IPS DF 6.9 (cell line): ENCODE data around the gene MPEG1.
A peak's percentile ranks its signal among the peaks of the same experiment; 100 is the strongest.

ENCODE experiments used
- DNase-seq: peaks from one replicate; pipeline ENCODE4 v3.0.0-alpha.2; 2013; ENCODE audit warnings: low read depth, low spot score
- H3K27ac ChIP-seq: one replicate; pipeline ENCODE4 v1.5.1; 2013; ENCODE audit warnings: low read length, control low read depth
- H3K27me3 ChIP-seq: 2 replicates; pipeline ENCODE4 v1.6.1; 2013; ENCODE audit warnings: mild to moderate bottlenecking, low read length; ENCODE audit not compliant: control insufficient read depth, insufficient read depth
- H3K36me3 ChIP-seq: 2 replicates; pipeline ENCODE4 v1.6.1; 2013; ENCODE audit warnings: low read length; ENCODE audit not compliant: control insufficient read depth, insufficient read depth
- H3K4me1 ChIP-seq: 2 replicates; pipeline ENCODE4 v1.6.1; 2013; ENCODE audit warnings: low read length; ENCODE audit not compliant: control insufficient read depth, insufficient read depth
- H3K4me3 ChIP-seq: 2 replicates; pipeline ENCODE4 v1.5.1; 2013; ENCODE audit warnings: mild to moderate bottlenecking, low read length
- H3K9me3 ChIP-seq: 2 replicates; pipeline ENCODE4 v1.6.1; 2013; ENCODE audit warnings: low read length, inconsistent platforms; ENCODE audit not compliant: control insufficient read depth, insufficient read depth
- WGBS: extraction: QIAGEN DNeasy Blood & Tissue Kit; methylation state at CpG from one replicate; pipeline ENCODE4 v1.1.7; 2013; ENCODE audit warnings: mixed read lengths, missing lambda C conversion rate; ENCODE audit not compliant: insufficient read length, insufficient coverage; 5-methylcytosine and 5-hydroxymethylcytosine counted together

The MPEG1 gene

GRCh38 chr11:59171508-59172322, 41.0 kb downstream of the MPEG1 start, which contains the start of gene DTX4:
TSS of gene DTX4 (plus strand) at chr11:59172132. CDS start at chr11:59172596, 464 bp downstream.
- H3K27ac ChIP-seq = no peak within 1 kb of the TSS
- no CpG with 5 or more reads among the region's 64 CpGs for WGBS
- no peaks in the 10 kb centered on the region for H3K27me3 ChIP-seq
- no peaks in the 10 kb centered on the region for H3K36me3 ChIP-seq
- H3K9me3 ChIP-seq = no peaks in the 10 kb centered on the region
- peak within 1 kb of the TSS; percentile 63 for H3K4me3 ChIP-seq
- peak; percentile 87 for DNase-seq
- H3K4me1 ChIP-seq = no peaks in the 10 kb centered on the region; the same call in 1 of the 2 replicates

DNA sequence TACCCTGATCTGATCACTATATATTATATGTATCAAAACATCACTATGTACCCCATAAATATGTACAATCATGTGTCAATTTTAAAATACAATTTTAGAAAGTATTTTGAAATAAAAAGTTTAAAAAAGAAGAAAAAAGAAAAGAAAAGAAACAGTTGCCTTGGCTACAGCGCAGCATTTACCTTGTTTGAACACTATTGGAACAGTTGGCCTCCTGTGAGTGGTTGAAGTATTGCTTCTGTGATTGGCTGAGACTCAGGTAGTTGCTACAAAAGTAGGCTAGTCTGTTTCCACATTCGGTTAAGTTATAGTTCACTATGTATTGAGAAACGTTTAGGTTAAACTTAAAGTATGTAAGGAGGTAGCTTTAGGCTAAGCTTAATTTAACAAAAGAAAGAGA, 48.7 kb downstream of the MPEG1 start:
- H3K36me3 ChIP-seq = no peaks in the 10 kb centered on the region
- no peaks in the 10 kb centered on the region for H3K4me1 ChIP-seq
- DNase-seq = no peak
- WGBS = no CpG with 5 or more reads among the region's 3 CpGs
- H3K9me3 ChIP-seq = no peaks in the 10 kb centered on the region
- no peaks in the 10 kb centered on the region for H3K27me3 ChIP-seq
- H3K27ac ChIP-seq = no peak overlapping the region
- H3K4me3 ChIP-seq = no peak overlapping the region
